Ishikawa (cell line): ENCODE data around the gene TBL1Y.

Experiments used
- CEBPB ChIP-seq: IDR thresholded peaks from 2 replicates; pipeline ENCODE4 v1.6.1; 2012
- CREB1 ChIP-seq: IDR thresholded peaks from 2 replicates; pipeline ENCODE4 v1.6.1; 2012; ENCODE audit warnings: low read depth
- EGR1 ChIP-seq: IDR thresholded peaks from 2 replicates; pipeline ENCODE4 v1.6.1; 2012
- EP300 ChIP-seq: IDR thresholded peaks from 2 replicates; pipeline ENCODE4 v1.6.1; 2012; ENCODE audit warnings: borderline replicate concordance
- FOXM1 ChIP-seq: IDR thresholded peaks from 2 replicates; pipeline ENCODE4 v1.6.1; 2012; ENCODE audit warnings: low read depth, borderline replicate concordance
- NFIC ChIP-seq: IDR thresholded peaks from 2 replicates; pipeline ENCODE4 v1.6.1; 2012
- RAD21 ChIP-seq: IDR thresholded peaks from 2 replicates; pipeline ENCODE4 v1.6.1; 2012; ENCODE audit warnings: low read depth
- REST ChIP-seq: IDR thresholded peaks from 2 replicates; pipeline ENCODE4 v1.6.1; 2012; ENCODE audit warnings: low read depth, mild to moderate bottlenecking
- TAF1 ChIP-seq: IDR thresholded peaks from 2 replicates; pipeline ENCODE4 v1.6.1; 2012; ENCODE audit warnings: low read depth, mild to moderate bottlenecking
- TCF12 ChIP-seq: IDR thresholded peaks from 2 replicates; pipeline ENCODE4 v1.6.1; 2012; ENCODE audit warnings: low read depth
- TEAD4 ChIP-seq: IDR thresholded peaks from 2 replicates; pipeline ENCODE4 v1.6.1; 2012
- USF1 ChIP-seq: IDR thresholded peaks from 2 replicates; pipeline ENCODE4 v1.6.1; 2012
- YY1 ChIP-seq: IDR thresholded peaks from 2 replicates; pipeline ENCODE4 v1.6.1; 2012; ENCODE audit warnings: low read depth
- ZBTB7A ChIP-seq: IDR thresholded peaks from 2 replicates; pipeline ENCODE4 v1.6.1; 2012; ENCODE audit warnings: low read depth
- TF ChIP-seq, protein P1 (sequence below): IDR thresholded peaks from 2 replicates; pipeline ENCODE4 v1.6.1; 2012

Gene TBL1Y

DNA sequence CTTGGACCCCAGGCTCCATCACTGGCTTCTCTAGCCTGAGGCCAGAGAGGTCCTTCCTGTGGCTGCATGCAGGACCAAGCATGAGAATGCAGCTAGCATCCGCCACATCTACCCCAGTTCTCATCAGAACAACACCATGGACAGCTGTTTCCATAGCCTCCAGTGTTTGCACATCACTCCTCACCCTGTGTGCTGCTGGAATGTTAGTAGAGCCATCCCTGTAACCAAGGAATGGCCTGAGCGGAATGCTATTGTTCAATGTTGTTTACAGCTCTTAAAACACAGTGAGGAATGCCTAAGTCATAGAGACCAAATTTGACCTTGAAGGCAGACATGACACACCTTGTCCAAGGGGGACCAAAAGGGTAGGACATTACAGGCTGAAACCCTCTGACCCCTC lies 183.9 kb downstream of the TBL1Y start:
- TF ChIP-seq FOXM1: no peak
- TF ChIP-seq EGR1: no peak
- TF ChIP-seq NFIC: no peak
- no peak for TF ChIP-seq RAD21
- TF ChIP-seq YY1: no peak
- TF ChIP-seq REST: no peak
- TF ChIP-seq TEAD4: no peak
- no peak for TF ChIP-seq CEBPB

DNA sequence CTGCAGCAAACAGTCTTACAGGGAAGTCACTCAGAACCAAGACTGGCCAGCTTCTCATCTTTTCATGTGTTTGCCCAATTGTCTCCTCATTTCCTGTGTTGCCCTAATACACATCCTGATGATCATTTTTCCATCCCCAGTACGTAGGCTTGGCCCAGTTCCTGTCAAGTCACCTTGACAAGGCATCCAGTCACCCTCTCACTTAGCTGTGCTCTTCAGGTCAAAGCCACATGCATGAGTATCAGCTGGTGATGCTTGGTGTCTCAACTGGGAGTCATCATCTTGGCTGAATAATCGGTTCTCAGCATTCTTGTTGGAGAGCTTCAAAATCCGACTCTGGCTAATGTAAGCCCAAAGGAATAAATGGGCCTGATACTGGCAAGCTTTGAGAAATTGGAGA lies 186.5 kb downstream of the TBL1Y start:
- TF ChIP-seq EP300 (no peak), TAF1 (no peak), NFIC (no peak), CEBPB (no peak), TEAD4 (no peak)

DNA sequence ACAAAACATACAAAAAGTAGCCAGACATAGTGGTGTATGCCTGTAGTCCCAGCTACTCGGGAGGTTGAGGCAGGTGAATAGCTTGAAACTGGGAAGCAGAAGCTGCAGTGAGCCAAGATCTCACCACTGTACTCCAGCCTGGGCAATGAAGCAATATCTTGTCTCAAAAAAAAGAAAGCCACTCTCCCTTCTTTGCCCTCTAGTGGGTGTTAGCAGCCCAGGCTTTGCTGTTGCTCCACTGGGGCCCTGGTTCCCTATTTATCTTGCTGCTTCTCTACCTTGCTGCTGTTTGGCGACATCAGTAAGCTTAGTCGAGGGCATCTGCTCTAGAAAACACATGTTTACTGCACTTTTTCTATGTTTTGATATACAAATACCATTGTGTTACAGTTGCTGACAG lies 189.2 kb downstream of the TBL1Y start:
- TF ChIP-seq CEBPB (no peak), REST (no peak), NFIC (no peak), ZBTB7A (no peak), TCF12 (no peak), FOXM1 (no peak), USF1 (no peak), YY1 (no peak)

- TF ChIP-seq NFIC: no peak
- no peak for TF ChIP-seq RAD21
- TF ChIP-seq TEAD4: no peak
- TF ChIP-seq, protein P1, sequence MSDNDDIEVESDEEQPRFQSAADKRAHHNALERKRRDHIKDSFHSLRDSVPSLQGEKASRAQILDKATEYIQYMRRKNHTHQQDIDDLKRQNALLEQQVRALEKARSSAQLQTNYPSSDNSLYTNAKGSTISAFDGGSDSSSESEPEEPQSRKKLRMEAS: no peak
- no peak for TF ChIP-seq CEBPB
- no peak for TF ChIP-seq CREB1
- no peak for TF ChIP-seq EGR1
These were observed 192.2 kb downstream of the TBL1Y start for GRCh38 chrY:7102680-7103079.

DNA sequence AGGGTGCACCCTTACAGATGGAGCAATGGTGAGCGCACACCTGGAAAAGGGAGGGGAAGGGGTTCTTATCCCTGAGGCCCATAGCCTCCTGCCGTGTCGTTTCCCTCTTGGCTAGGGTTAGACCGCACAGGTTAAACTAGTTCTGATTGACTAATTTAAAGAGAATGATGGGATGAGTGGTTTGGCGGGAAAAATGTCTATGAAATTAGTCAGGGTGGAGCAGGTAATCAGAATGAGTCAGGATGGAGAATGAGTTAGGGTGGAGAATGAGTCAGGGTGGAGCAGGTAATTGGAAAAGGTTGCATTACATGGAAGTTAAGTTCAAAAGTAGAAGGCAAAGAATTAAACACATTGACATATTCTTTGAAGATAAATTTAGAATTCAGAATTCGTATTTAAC lies 196.7 kb downstream of the TBL1Y start:
- TF ChIP-seq YY1: no peak
- TF ChIP-seq EGR1: no peak
- no peak for TF ChIP-seq CREB1
- TF ChIP-seq ZBTB7A: no peak
- TF ChIP-seq TEAD4: no peak
- no peak for TF ChIP-seq EP300
- TF ChIP-seq CEBPB: no peak
- TF ChIP-seq TCF12: no peak
- no peak for TF ChIP-seq TAF1
- no peak for TF ChIP-seq FOXM1
- TF ChIP-seq USF1: no peak
- no peak for TF ChIP-seq NFIC
- TF ChIP-seq REST: no peak
- TF ChIP-seq, protein P1: no peak
- TF ChIP-seq RAD21: no peak
